ENCODE measurements around the gene CLEC14A. TPM values are rescaled to one million over a fixed set of nuclear protein-coding genes. Genes with fewer than 3 reads are reported as not detected.

CLEC14A gene
- polyA plus RNA-seq, 2 of the 4 experiments (the other 2 are of a cell fraction) = not detected

- ATAC-seq (no peak), DNase-seq (ENCODE audit: low read depth in 1 of 2, low spot score in 1 of 2) (no peak), FAIRE-seq (no peak)
- H3K4me2 ChIP-seq = no peak overlapping the region
- 30% methylated on average over 2 of the region's 2 CpGs for WGBS (ENCODE audit: missing lambda C conversion rate)
- no peaks in the 10 kb centered on the region for H3K4me1 ChIP-seq
- ChIA-PET CTCF (interaction anchor here (1.4 to 2.1 kb wide), 2 partner anchors 10 to 15 kb away, joined by 3 to 8 read pairs; no protein-coding TSS in a partner anchor), POLR2A (no interaction called here)
- H3K9me3 ChIP-seq = 0 out of 3 replicates have a peak, but pooled peaks cover 9% of the 10 kb centered on the region
- no peak overlapping the region for H3K4me3 ChIP-seq
- TF ChIP-seq RNF2 (IDR thresholded peaks at IDR 0.05; ENCODE audit: borderline replicate concordance, low read depth) = no peak
- TF ChIP-seq MAZ (IDR thresholded peaks at IDR 0.05; ENCODE audit: borderline replicate concordance, low read depth, low read length) = no peak
- no peak for TF ChIP-seq E2F6 (IDR thresholded peaks at IDR 0.05; ENCODE audit: borderline replicate concordance, low read depth)
- TF ChIP-seq MAFK (IDR thresholded peaks at IDR 0.05; ENCODE audit: partially characterized antibody) = no peak
- no peak for TF ChIP-seq SMC3 (IDR thresholded peaks at IDR 0.05)
- TF ChIP-seq EHMT2 (IDR thresholded peaks at IDR 0.05; ENCODE audit: low read depth) = no peak
- no peak for TF ChIP-seq HES2 (IDR thresholded peaks at IDR 0.05)
- TF ChIP-seq RCOR1 (IDR thresholded peaks at IDR 0.05; ENCODE audit: low read depth, low read length) = no peak
- TF ChIP-seq EP300 (IDR thresholded peaks at IDR 0.05) = no peak
- no peak for TF ChIP-seq HMGXB4 (CRISPR knock-in tag; IDR thresholded peaks at IDR 0.05; ENCODE audit: borderline replicate concordance)
- TF ChIP-seq POLR2A (IDR thresholded peaks at IDR 0.05; ENCODE audit: low read length) = no peak
- TF ChIP-seq CHD2 (IDR thresholded peaks at IDR 0.05; ENCODE audit: low read length, partially characterized antibody) = no peak
- no peak for TF ChIP-seq JUNB (IDR thresholded peaks at IDR 0.05)
- H3K27ac ChIP-seq = no peak overlapping the region
These were observed 49.1 kb downstream of the CLEC14A start for GRCh38 chr14:38206689-38207376.

GRCh38 chr14:38205949-38206665 is 49.8 kb downstream of the CLEC14A start:
- CTCF ChIA-PET = interaction anchor here (2.1 kb wide), 1 partner anchor 9 kb away, joined by 8 read pairs; no protein-coding TSS in a partner anchor
- FAIRE-seq (no peak), DNase-seq (ENCODE audit: low read depth in 1 of 2, low spot score in 1 of 2) (no peak), ATAC-seq (no peak)
- TF ChIP-seq MAZ (IDR thresholded peaks at IDR 0.05; ENCODE audit: borderline replicate concordance, low read depth, low read length) = no peak
- no peak for TF ChIP-seq BHLHE40 (IDR thresholded peaks at IDR 0.05; ENCODE audit: low read depth, low read length)
- TF ChIP-seq TP53 (CRISPR knock-in tag; IDR thresholded peaks at IDR 0.05) = no peak
- no peak for TF ChIP-seq FOSL2 (IDR thresholded peaks at IDR 0.05)
- no peak for TF ChIP-seq FOSL2 (CRISPR knock-in tag; IDR thresholded peaks at IDR 0.05)
- TF ChIP-seq ELK1 (IDR thresholded peaks at IDR 0.05; ENCODE audit: low read depth, low read length) = no peak
- no peak for TF ChIP-seq PHF8 (IDR thresholded peaks at IDR 0.05; ENCODE audit: borderline replicate concordance, low read depth)
- TF ChIP-seq ZFP36 (IDR thresholded peaks at IDR 0.05; ENCODE audit: borderline replicate concordance, partially characterized antibody) = no peak
- no peak for TF ChIP-seq NFE2L2 (conservative IDR thresholded peaks at IDR 0.05; ENCODE audit: low read length)
- no peak for TF ChIP-seq NPAS2 (CRISPR knock-in tag; IDR thresholded peaks at IDR 0.05; ENCODE audit: borderline replicate concordance)
- TF ChIP-seq ATOH8 (CRISPR knock-in tag; IDR thresholded peaks at IDR 0.05; ENCODE audit: low read depth) = no peak
- TF ChIP-seq KDM5A (IDR thresholded peaks at IDR 0.05) = no peak
- TF ChIP-seq RAD21 (conservative IDR thresholded peaks at IDR 0.05 in 1 of 2, IDR thresholded peaks at IDR 0.05 in 1 of 2) = no peak
- no peak for TF ChIP-seq HES2 (IDR thresholded peaks at IDR 0.05)
- no peak for TF ChIP-seq SREBF2 (IDR thresholded peaks at IDR 0.05)
- no peak for TF ChIP-seq GATA3 (IDR thresholded peaks at IDR 0.05; ENCODE audit: borderline replicate concordance)
- TF ChIP-seq POLR2A (IDR thresholded peaks at IDR 0.05; ENCODE audit: low read length) = no peak
- no peak for TF ChIP-seq EHMT2 (IDR thresholded peaks at IDR 0.05; ENCODE audit: low read depth)
- no peak for TF ChIP-seq POLR2AphosphoS2 (conservative IDR thresholded peaks at IDR 0.05; ENCODE audit: low read length)
- no peak for TF ChIP-seq CHD4 (IDR thresholded peaks at IDR 0.05; ENCODE audit: borderline replicate concordance)
- no peak for TF ChIP-seq SMC3 (IDR thresholded peaks at IDR 0.05)
- POLR2A ChIA-PET = no interaction called here
- Histone ChIP-seq H3K4me2 (no peak overlapping the region), H3K27ac (no peak overlapping the region), H3K4me1 (no peaks in the 10 kb centered on the region), H3K4me3 (no peak overlapping the region), H3K9me3 (0 out of 3 replicates have a peak, but pooled peaks cover 9% of the 10 kb centered on the region)
- WGBS (ENCODE audit: missing lambda C conversion rate) = 18% methylated on average over 5 of the region's 5 CpGs

Measured in A549 (cell line).